Esophagus muscularis mucosa (tissue), 4 donors: ENCODE results near the gene NXF1.

ENCODE experiments used
- EP300 ChIP-seq: sonication (generic); formaldehyde crosslinking; IDR thresholded peaks from one replicate; pipeline ENCODE4 v1.6.1; 2017; ENCODE audit warnings: antibody characterized with exemption
- POLR2A ChIP-seq: fragments of 450-650 bp; IDR thresholded peaks from one replicate; pipeline ENCODE4 v1.6.1; 2017; ENCODE audit warnings: antibody characterized with exemption, moderate library complexity, mild to moderate bottlenecking, low read depth
- POLR2AphosphoS5 ChIP-seq, 2 donors: sonication (generic); formaldehyde crosslinking; IDR thresholded peaks; one replicate each; pipeline ENCODE4 v1.6.1; 2017; ENCODE audit warnings: antibody characterized with exemption in 2 of 2
- TF ChIP-seq, protein P1 (sequence below), 3 experiments: fragments of 200-600 bp in 2 of 3; fragments of 450-650 bp in 1 of 3; sonication (generic) in 2 of 3; IDR thresholded peaks; one replicate each; pipeline ENCODE4 v1.5.1; 2017 to 2019; ENCODE audit warnings: antibody characterized with exemption in 3 of 3, mild to moderate bottlenecking in 2 of 3, moderate library complexity in 1 of 3

DNA sequence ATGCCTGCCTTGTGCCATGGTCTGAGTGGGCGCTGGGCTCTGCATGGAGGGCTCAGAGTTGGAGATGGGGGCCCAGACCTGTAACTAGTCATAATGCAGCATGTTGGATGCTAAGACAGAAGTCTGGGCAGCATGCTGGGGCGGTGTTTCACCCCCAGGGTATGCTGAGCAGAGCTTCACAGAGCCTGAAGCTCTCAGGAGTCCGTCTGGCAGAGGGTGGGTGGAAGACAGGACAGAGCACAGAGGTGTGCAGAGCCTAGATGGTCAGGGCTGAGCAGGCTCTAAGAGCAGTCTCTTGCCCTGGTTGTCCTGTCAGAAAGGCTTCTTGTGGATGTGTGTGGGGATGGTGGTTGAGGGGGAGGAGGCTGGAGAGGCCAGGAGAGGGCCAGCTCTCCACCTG lies 26.8 kb downstream of the NXF1 start:
- TF ChIP-seq POLR2A (no peak), EP300 (no peak), POLR2AphosphoS5 (IDR thresholded peaks at IDR 0.05) (no peak)
- TF ChIP-seq, protein P1, sequence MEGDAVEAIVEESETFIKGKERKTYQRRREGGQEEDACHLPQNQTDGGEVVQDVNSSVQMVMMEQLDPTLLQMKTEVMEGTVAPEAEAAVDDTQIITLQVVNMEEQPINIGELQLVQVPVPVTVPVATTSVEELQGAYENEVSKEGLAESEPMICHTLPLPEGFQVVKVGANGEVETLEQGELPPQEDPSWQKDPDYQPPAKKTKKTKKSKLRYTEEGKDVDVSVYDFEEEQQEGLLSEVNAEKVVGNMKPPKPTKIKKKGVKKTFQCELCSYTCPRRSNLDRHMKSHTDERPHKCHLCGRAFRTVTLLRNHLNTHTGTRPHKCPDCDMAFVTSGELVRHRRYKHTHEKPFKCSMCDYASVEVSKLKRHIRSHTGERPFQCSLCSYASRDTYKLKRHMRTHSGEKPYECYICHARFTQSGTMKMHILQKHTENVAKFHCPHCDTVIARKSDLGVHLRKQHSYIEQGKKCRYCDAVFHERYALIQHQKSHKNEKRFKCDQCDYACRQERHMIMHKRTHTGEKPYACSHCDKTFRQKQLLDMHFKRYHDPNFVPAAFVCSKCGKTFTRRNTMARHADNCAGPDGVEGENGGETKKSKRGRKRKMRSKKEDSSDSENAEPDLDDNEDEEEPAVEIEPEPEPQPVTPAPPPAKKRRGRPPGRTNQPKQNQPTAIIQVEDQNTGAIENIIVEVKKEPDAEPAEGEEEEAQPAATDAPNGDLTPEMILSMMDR (IDR thresholded peaks at IDR 0.05), result no peak
